Upper lobe of left lung (tissue), 6 donors: ENCODE data around the gene MEGF11. TPM values are rescaled to one million over a fixed set of nuclear protein-coding genes. Genes with fewer than 3 reads are reported as not detected.

Experiments
- ATAC-seq, 2 donors: fragments of 200-7000 bp; cut with Tn5 transposase; one replicate each; pipeline ENCODE4 v1.9.1; 2022; ENCODE audit warnings: mild to moderate bottlenecking in 2 of 2, moderate library complexity in 2 of 2; ENCODE audit not compliant: low FRiP score in 2 of 2
- DNase-seq, 2 donors: peaks; one replicate each; pipeline ENCODE4 v3.0.0-alpha.2; 2019 to 2020
- H3K27ac ChIP-seq, 4 donors: fragments of 200-600 bp; sonication (generic); one replicate each; pipeline ENCODE4 v1.5.1; 2016 to 2019
- H3K27me3 ChIP-seq, 4 donors: fragments of 200-600 bp; sonication (generic); one replicate each; pipeline ENCODE4 v1.5.1; 2017 to 2019
- H3K36me3 ChIP-seq, 4 donors: fragments of 200-600 bp; sonication (generic); one replicate each; pipeline ENCODE4 v1.5.1; 2016 to 2019
- H3K4me1 ChIP-seq, 4 donors: fragments of 200-600 bp; sonication (generic); one replicate each; pipeline ENCODE4 v1.5.1; 2018 to 2019
- H3K4me3 ChIP-seq, 4 donors: fragments of 200-600 bp; sonication (generic); one replicate each; pipeline ENCODE4 v1.5.1; 2017 to 2019; ENCODE audit warnings: mild to moderate bottlenecking in 2 of 4, moderate library complexity in 1 of 4
- H3K9me3 ChIP-seq, 4 donors: fragments of 200-600 bp; sonication (generic); one replicate each; pipeline ENCODE4 v1.5.1; 2018 to 2019
- EP300 ChIP-seq, 4 donors: sonication (generic); formaldehyde crosslinking; IDR thresholded peaks; one replicate each; pipeline ENCODE4 v1.5.1; 2017; ENCODE audit warnings: antibody characterized with exemption in 4 of 4, control low read depth in 2 of 4
- POLR2A ChIP-seq, 4 donors: fragments of 450-650 bp; IDR thresholded peaks; one replicate each; pipeline ENCODE4 v1.5.1; 2016 to 2017; ENCODE audit warnings: antibody characterized with exemption in 4 of 4, mild to moderate bottlenecking in 2 of 4
- POLR2AphosphoS5 ChIP-seq, 2 donors: sonication (generic); formaldehyde crosslinking; IDR thresholded peaks; one replicate each; pipeline ENCODE4 v1.5.1; 2017; ENCODE audit warnings: antibody characterized with exemption in 2 of 2
- WGBS, 2 donors: methylation state at CpG; one replicate each; pipeline ENCODE4 v1.1.5; 2017 to 2018; 5-methylcytosine and 5-hydroxymethylcytosine counted together
- total RNA-seq, 6 donors: library from RNA; depleted of rRNA in 4 of 6; stranded (reverse); fragments of >200 nt in 4 of 6; gene quantifications; one replicate each; pipeline versions ENCODE4 v1.1.0 to v1.2.1, GENCODE V29; 2016 to 2021
- TF ChIP-seq, protein P1 (sequence below), 6 experiments: fragments of 450-650 bp in 4 of 6; fragments of 200-600 bp in 2 of 6; sonication (generic) in 2 of 6; IDR thresholded peaks; one replicate each; pipeline ENCODE4 v1.5.1; 2016 to 2019; ENCODE audit warnings: antibody characterized with exemption in 6 of 6
- donor health status: DM: no; HTN: no; CAD: no; lungs with moderate emphysema.
- donor health status: DM: no; HTN: yes; CAD: no; lungs with severe emphysema.

Gene MEGF11
- total RNA-seq, 6 donors from 2014 or later: 1.5 to 4.0 (median 3.5) TPM; not detected in 3

DNA sequence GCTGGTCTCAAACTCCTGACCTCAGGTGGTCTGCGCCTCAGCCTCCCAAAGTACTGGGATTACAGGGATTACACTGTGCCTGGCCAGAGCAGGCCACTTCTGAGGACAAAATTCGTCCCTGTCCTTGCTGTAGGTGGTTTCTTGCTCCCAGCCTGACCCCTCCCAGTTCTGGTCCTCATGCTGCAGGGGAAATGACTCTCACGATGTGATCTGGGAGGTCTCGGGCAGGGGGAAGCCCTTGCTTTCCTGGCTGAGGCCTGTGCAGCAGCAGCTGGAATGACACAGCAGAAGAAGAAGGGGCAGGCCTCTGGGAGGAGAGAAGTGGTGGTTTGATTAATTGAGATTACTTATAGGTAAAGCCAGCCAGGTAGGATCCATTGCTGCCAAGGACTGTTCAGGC, 39.3 kb downstream of the MEGF11 start:
- WGBS, 2 donors: 65 to 83% methylated on average over 1 to 4 of the region's 4 CpGs
- no peak for DNase-seq

DNA sequence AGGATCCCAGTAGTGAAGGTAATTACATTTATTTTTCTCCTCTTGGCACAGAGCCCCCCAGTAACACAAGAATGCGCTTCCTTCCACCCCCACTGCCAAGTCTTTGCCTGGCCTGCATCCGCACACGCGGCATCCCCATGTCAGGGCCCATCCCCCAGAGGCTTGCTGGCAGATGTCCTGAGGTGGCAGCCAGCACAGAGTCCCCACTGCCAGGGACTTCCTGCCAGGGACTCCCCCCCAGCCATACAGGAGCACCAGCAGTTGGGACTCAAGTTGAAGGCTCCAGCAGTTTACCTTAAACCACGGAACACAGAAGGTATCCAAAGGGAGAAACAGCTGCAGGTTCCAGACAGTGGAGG, 41.0 kb downstream of the MEGF11 start:
- Histone ChIP-seq H3K27me3 (no peaks in the 10 kb centered on the region), H3K27ac (no peak overlapping the region), H3K9me3 (no peaks in the 10 kb centered on the region), H3K4me3 (no peak overlapping the region), H3K36me3 (no peaks in the 10 kb centered on the region), H3K4me1 (no peaks in the 10 kb centered on the region)
- WGBS, 2 donors: 58 to 75% methylated on average over 1 to 5 of the region's 5 CpGs
- ATAC-seq (no peak), DNase-seq (peak in 1 of 2 donors; percentile 38)
- no peak for TF ChIP-seq POLR2A (IDR thresholded peaks at IDR 0.05)
- TF ChIP-seq, protein P1, sequence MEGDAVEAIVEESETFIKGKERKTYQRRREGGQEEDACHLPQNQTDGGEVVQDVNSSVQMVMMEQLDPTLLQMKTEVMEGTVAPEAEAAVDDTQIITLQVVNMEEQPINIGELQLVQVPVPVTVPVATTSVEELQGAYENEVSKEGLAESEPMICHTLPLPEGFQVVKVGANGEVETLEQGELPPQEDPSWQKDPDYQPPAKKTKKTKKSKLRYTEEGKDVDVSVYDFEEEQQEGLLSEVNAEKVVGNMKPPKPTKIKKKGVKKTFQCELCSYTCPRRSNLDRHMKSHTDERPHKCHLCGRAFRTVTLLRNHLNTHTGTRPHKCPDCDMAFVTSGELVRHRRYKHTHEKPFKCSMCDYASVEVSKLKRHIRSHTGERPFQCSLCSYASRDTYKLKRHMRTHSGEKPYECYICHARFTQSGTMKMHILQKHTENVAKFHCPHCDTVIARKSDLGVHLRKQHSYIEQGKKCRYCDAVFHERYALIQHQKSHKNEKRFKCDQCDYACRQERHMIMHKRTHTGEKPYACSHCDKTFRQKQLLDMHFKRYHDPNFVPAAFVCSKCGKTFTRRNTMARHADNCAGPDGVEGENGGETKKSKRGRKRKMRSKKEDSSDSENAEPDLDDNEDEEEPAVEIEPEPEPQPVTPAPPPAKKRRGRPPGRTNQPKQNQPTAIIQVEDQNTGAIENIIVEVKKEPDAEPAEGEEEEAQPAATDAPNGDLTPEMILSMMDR (IDR thresholded peaks at IDR 0.05): no peak

More for the DNA sequence above, 39.3 kb downstream of the MEGF11 start:
- Histone ChIP-seq H3K36me3 (no peaks in the 10 kb centered on the region), H3K27me3 (no peaks in the 10 kb centered on the region), H3K4me3 (no peak overlapping the region), H3K27ac (no peak overlapping the region), H3K9me3 (no peaks in the 10 kb centered on the region), H3K4me1 (no peaks in the 10 kb centered on the region)
- ATAC-seq: no peak
- TF ChIP-seq, protein P1 (IDR thresholded peaks at IDR 0.05): no peak
- TF ChIP-seq EP300 (IDR thresholded peaks at IDR 0.05) (no peak), POLR2AphosphoS5 (IDR thresholded peaks at IDR 0.05) (no peak), POLR2A (IDR thresholded peaks at IDR 0.05) (no peak)

DNA sequence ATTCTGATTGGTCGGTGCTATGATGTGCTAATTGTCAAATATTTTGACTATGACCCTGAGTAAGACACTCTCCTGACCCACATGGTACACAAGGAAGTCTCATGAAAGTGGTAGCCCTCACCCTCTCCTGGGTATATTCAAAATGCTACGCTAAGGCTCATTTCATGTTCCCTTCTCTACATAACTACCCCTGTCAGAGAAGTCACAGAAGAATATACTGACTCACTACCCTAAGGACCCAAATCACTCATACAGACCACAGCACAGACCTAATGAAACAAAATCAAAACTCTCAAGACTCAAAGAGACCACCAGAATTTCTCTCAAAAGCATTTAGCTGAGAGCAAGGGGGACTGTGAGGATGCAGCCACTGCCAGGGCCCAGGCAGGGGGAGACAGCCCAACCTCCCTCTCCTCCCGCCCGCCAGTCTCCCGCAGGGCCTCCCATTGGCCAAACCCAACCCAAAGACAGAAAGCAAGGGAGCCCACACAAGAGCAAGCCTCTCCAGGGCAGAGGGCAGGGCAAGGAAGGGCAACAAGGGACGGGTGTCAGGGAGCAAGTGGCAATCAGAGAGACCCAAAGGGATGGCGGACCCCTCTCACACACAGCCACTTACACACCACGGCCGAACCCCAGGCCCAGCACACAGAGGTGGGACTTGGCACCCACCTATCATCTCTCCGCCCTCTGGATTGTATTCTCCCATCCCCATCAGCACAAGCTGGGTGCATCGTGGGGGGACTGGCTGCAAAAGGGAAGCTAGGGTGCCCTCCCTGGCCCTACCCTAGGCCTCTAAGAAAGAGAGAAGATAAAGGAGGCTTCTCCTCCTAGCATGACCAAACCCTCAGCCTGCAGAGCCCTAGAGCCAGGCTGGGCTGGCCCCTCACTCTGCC, 41.6 kb downstream of the MEGF11 start:
- peak in 1 of 2 donors; percentile 27 for DNase-seq
- no peaks in the 10 kb centered on the region for H3K9me3 ChIP-seq
- no peaks in the 10 kb centered on the region for H3K36me3 ChIP-seq
- TF ChIP-seq POLR2A (IDR thresholded peaks at IDR 0.05): no peak
- no peak for TF ChIP-seq EP300 (IDR thresholded peaks at IDR 0.05)
- WGBS, 2 donors: 83 to 89% methylated on average over 6 to 11 of the region's 11 CpGs
- H3K4me3 ChIP-seq: no peak overlapping the region
- no peak overlapping the region for H3K27ac ChIP-seq
- H3K27me3 ChIP-seq: no peaks in the 10 kb centered on the region
- H3K4me1 ChIP-seq: no peaks in the 10 kb centered on the region
- ATAC-seq: no peak

DNA sequence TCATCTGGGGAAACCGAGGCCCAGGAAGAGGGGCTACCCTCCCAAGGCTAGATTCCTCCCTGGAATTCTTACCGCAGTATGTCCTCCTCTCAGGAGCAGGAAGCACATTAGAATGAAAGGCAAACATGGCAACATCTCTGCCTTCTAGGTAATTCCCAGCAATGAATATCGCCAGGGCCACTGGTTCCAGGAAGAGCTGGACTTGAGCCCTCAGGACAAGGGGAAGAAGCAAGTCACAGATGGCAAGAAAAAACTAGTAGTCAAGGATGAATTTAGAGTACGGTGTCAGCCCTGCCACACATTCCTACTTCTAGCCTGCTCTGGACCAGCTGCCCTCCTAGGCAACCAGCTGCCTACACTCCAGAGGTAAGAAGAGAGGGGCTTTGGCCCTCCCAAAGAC, 42.9 kb downstream of the MEGF11 start:
- no peak overlapping the region for H3K27ac ChIP-seq
- H3K9me3 ChIP-seq: no peaks in the 10 kb centered on the region
- DNase-seq (no peak), ATAC-seq (no peak)
- H3K36me3 ChIP-seq: no peaks in the 10 kb centered on the region
- TF ChIP-seq POLR2A (IDR thresholded peaks at IDR 0.05): no peak
- no peak for TF ChIP-seq POLR2AphosphoS5 (IDR thresholded peaks at IDR 0.05)
- no peak for TF ChIP-seq EP300 (IDR thresholded peaks at IDR 0.05)
- TF ChIP-seq, protein P1 (IDR thresholded peaks at IDR 0.05): no peak
- no peaks in the 10 kb centered on the region for H3K4me1 ChIP-seq
- no peaks in the 10 kb centered on the region for H3K27me3 ChIP-seq
- WGBS, 2 donors: 92 to 93% methylated on average over 4 of the region's 4 CpGs
- H3K4me3 ChIP-seq: no peak overlapping the region

DNA sequence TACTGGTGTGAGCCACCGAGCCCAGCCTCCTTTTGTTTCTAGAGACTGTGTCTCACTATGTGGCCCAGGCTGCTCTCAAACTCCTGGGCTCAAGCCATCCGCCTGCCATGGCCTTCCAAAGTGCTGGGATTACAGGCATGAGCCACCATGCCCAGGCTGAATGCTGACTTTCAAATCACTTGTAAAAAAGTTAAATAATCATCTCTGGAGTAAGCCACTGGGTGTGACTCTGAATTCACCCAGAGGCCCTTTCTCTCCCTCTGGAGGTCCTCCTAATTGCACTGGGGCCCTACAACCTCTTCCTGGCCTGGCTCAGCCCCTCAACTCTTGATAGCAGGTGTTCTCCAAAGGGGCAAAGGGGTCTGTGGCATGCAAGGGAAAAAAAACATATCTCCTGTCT, 54.8 kb downstream of the MEGF11 start:
- Histone ChIP-seq H3K4me3 (no peak overlapping the region), H3K36me3 (no peaks in the 10 kb centered on the region), H3K27ac (no peak overlapping the region), H3K27me3 (no peaks in the 10 kb centered on the region), H3K4me1 (no peaks in the 10 kb centered on the region), H3K9me3 (no peaks in the 10 kb centered on the region)
- TF ChIP-seq POLR2AphosphoS5 (IDR thresholded peaks at IDR 0.05): no peak
- 78 to 100% methylated on average over 1 to 2 of the region's 2 CpGs for WGBS, 2 donors
- no peak for ATAC-seq
- no peak for DNase-seq

DNA sequence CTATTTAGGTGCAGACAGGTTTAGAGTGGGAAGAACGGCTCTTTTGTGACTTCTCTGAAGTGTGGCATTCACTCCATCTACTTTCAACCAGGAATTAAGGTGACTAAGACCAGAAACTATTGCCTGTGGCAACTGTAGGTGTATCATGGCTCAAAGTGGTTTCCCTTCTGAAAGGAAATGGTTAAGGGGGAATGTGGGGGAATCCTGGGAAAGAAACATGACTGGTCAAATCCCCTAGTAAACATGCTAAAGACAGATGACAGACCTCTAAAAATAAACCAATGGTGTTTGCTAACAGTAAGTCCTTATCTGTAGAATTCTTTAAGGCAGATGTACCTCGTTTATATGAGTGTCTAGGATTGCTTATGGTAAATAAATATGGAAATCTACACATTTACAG, 56.9 kb downstream of the MEGF11 start:
- DNase-seq: no peak
- H3K4me3 ChIP-seq: no peak overlapping the region
- no peak overlapping the region for H3K27ac ChIP-seq
- 20 to 26% methylated on average over 2 of the region's 2 CpGs for WGBS, 2 donors
- no peaks in the 10 kb centered on the region for H3K4me1 ChIP-seq
- TF ChIP-seq POLR2AphosphoS5 (IDR thresholded peaks at IDR 0.05) (no peak), POLR2A (IDR thresholded peaks at IDR 0.05) (no peak), EP300 (IDR thresholded peaks at IDR 0.05) (no peak)
- TF ChIP-seq, protein P1 (IDR thresholded peaks at IDR 0.05): no peak
- ATAC-seq: no peak
- H3K9me3 ChIP-seq: no peaks in the 10 kb centered on the region
- H3K27me3 ChIP-seq: no peaks in the 10 kb centered on the region
- no peaks in the 10 kb centered on the region for H3K36me3 ChIP-seq
